Astrocyte of the cerebellum (primary cell): ENCODE results near the gene SDHB.

Experiments used
- DNase-seq: peaks from one replicate; pipeline ENCODE4 v3.0.0-alpha.2; 2011; ENCODE audit warnings: low read depth
- H3K4me3 ChIP-seq: 2 replicates; pipeline ENCODE4 v1.5.1; 2011; ENCODE audit warnings: mild to moderate bottlenecking, low read depth, low read length, moderate library complexity
- in situ Hi-C: cut with HindIII; loops from 2 replicates; pipeline ENCODE4 v1.10.0; 2017; ENCODE audit warnings: low sequenced_read_pairs
- TF ChIP-seq, protein P1 (sequence below): IDR thresholded peaks from 2 replicates; pipeline ENCODE4 v1.5.1; 2012; ENCODE audit warnings: low read length, low read depth, moderate library complexity, mild to moderate bottlenecking; ENCODE audit errors: missing control alignments

SDHB gene

GRCh38 chr1:17011439-17012307, 42.2 kb downstream of the SDHB start, which contains the start of gene ATP13A2:
TSS of gene ATP13A2 (minus strand) at chr1:17011928. CDS start at chr1:17011738, 190 bp downstream.
- H3K4me3 ChIP-seq = peak within 1 kb of the TSS; percentile 71
- in situ Hi-C loops = no loop called here
- TF ChIP-seq, protein P1, sequence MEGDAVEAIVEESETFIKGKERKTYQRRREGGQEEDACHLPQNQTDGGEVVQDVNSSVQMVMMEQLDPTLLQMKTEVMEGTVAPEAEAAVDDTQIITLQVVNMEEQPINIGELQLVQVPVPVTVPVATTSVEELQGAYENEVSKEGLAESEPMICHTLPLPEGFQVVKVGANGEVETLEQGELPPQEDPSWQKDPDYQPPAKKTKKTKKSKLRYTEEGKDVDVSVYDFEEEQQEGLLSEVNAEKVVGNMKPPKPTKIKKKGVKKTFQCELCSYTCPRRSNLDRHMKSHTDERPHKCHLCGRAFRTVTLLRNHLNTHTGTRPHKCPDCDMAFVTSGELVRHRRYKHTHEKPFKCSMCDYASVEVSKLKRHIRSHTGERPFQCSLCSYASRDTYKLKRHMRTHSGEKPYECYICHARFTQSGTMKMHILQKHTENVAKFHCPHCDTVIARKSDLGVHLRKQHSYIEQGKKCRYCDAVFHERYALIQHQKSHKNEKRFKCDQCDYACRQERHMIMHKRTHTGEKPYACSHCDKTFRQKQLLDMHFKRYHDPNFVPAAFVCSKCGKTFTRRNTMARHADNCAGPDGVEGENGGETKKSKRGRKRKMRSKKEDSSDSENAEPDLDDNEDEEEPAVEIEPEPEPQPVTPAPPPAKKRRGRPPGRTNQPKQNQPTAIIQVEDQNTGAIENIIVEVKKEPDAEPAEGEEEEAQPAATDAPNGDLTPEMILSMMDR = no peak
- DNase-seq = no peak

- H3K4me3 ChIP-seq = peak overlapping the region; percentile 71
- no peak for DNase-seq
- TF ChIP-seq, protein P1 = no peak
- in situ Hi-C loops = no loop called here
Observed at GRCh38 chr1:17011092-17011438, 42.8 kb downstream of the SDHB start.

GRCh38 chr1:17009706-17010105, 44.1 kb downstream of the SDHB start:
- H3K4me3 ChIP-seq = no peak overlapping the region
- in situ Hi-C loops = no loop called here
- no peak for DNase-seq

GRCh38 chr1:17008208-17008855, 45.5 kb downstream of the SDHB start:
- TF ChIP-seq, protein P1 = no peak

More at GRCh38 chr1:17009706-17010105, 44.1 kb downstream of the SDHB start:
- TF ChIP-seq, protein P1 = no peak

DNA sequence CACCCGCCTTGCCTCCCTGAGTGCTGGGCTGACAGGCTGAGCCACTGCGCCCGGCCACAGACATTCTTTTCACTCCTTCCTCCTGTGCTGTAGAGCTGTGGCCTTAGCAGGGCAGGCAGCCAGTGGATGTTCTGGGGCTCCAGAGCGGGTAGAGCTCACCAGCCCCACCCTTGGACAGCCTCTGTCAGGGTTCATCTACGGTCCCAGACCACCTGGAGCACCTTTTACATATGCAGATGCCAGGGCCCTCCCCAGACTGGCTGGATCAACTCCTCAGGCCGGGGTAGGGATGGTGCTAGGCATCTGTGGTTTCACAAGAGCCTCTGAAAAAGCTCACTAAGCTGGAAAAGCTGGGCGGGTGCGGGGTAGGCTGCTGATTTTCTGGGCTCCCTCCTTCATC, 46.7 kb downstream of the SDHB start:
- DNase-seq = no peak
- in situ Hi-C loops = no loop called here

More at GRCh38 chr1:17008208-17008855, 45.5 kb downstream of the SDHB start:
- no peak for DNase-seq
- in situ Hi-C loops = no loop called here
- H3K4me3 ChIP-seq = no peak overlapping the region

DNA sequence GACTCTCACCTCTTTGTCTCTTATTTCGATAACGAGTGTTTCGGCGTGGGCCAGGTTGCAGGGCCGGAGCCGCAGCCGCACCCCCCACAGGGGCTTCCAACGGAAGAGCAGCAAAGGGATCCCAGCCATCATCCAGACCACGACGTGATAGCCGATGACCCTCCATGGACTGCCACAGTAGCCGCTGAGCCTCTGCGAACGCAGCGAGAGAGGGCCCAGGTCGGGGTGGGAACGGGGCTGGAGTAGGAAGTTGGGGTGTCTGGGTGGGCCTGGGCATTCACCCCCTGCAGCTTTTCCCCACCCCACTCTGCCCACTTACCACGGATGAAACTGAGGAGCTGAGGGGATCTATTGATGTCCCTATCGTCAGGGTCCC, 48.5 kb downstream of the SDHB start:
- H3K4me3 ChIP-seq = no peak overlapping the region
- TF ChIP-seq, protein P1 = no peak
- DNase-seq = no peak
- in situ Hi-C loops = no loop called here

More for the DNA sequence above, 46.7 kb downstream of the SDHB start:
- TF ChIP-seq, protein P1 = no peak
- H3K4me3 ChIP-seq = no peak overlapping the region
